ENCODE data around the gene ITGB4.

Gene ITGB4

DNA sequence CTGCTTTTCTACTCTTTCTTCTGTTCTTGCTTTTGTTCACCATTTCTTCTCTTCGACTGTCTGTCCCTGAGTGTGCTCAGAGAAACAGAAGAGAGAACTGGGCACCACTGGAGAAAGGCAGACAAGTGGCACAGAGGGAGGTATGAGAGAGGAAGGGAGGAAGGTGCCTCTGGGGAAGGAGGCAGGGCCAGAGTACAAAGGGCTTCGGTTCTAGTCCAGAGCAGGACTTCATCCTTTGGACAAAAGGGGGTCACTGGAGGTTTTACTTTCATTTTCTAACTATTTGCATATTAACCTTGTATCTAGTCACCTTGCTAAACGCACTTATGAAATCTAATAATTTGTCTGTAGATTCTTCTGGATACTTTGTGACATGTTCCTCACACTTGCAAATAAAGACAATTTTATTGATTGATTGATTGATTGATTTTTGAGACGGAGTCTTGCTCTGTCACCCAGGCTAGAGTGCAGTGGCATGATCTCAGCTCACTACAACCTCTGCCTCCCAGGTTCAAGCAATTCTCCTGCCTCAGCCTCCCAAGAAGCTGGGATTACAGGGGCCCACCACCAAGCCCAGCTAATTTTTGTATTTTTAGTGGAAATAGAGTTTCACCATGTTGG lies 13.5 kb downstream of the ITGB4 start:
- Histone ChIP-seq H3K27me3 (ENCODE audit: control insufficient read depth, insufficient read depth, low read length) (no peaks in the 10 kb centered on the region), H3K36me3 (ENCODE audit: control insufficient read depth, insufficient read depth, low read length) (no peaks in the 10 kb centered on the region), H3K4me3 (ENCODE audit: low read depth, low read length) (no peak overlapping the region), H3K27ac (no peak overlapping the region), H2AFZ (no peak overlapping the region), H3K4me2 (ENCODE audit: low read length) (no peak overlapping the region), H3K4me1 (no peaks in the 10 kb centered on the region), H3K9me3 (ENCODE audit: control insufficient read depth, low read length) (no peaks in the 10 kb centered on the region), H3K79me2 (no peaks in the 10 kb centered on the region), H3K9ac (no peak overlapping the region)
- TF ChIP-seq, protein P1, sequence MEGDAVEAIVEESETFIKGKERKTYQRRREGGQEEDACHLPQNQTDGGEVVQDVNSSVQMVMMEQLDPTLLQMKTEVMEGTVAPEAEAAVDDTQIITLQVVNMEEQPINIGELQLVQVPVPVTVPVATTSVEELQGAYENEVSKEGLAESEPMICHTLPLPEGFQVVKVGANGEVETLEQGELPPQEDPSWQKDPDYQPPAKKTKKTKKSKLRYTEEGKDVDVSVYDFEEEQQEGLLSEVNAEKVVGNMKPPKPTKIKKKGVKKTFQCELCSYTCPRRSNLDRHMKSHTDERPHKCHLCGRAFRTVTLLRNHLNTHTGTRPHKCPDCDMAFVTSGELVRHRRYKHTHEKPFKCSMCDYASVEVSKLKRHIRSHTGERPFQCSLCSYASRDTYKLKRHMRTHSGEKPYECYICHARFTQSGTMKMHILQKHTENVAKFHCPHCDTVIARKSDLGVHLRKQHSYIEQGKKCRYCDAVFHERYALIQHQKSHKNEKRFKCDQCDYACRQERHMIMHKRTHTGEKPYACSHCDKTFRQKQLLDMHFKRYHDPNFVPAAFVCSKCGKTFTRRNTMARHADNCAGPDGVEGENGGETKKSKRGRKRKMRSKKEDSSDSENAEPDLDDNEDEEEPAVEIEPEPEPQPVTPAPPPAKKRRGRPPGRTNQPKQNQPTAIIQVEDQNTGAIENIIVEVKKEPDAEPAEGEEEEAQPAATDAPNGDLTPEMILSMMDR (IDR thresholded peaks at IDR 0.05): no peak

DNA sequence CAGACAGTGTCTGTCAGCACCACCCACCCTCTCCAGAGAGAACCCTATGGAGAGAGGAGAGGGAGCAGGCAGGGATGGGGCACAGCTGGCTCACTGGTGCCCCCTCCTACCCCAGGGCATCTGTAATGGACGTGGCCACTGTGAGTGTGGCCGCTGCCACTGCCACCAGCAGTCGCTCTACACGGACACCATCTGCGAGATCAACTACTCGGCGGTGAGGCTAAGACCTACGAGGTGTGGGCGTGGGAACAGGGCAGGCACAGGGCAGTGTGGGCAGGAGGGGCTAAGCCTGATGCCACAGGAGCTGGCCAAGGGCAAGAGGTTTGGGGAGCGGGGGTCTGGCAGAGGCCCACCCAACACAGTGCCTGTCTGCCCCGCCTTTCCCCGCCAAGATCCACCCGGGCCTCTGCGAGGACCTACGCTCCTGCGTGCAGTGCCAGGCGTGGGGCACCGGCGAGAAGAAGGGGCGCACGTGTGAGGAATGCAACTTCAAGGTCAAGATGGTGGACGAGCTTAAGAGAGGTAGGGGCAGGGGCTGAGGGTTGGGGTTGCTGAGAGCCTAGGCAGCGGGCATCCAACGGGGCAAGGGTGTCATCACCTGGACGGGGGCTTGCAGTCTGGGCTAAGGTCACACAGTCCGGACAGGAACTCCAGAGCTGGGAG lies 15.0 kb downstream of the ITGB4 start:
- no peak overlapping the region for H3K4me2 ChIP-seq (ENCODE audit: low read length)
- no peaks in the 10 kb centered on the region for H3K9me3 ChIP-seq (ENCODE audit: control insufficient read depth, low read length)
- TF ChIP-seq, protein P1 (IDR thresholded peaks at IDR 0.05): no peak
- no peak overlapping the region for H3K27ac ChIP-seq
- H3K4me3 ChIP-seq (ENCODE audit: low read depth, low read length): no peak overlapping the region
- no peaks in the 10 kb centered on the region for H3K27me3 ChIP-seq (ENCODE audit: control insufficient read depth, insufficient read depth, low read length)
- no peak overlapping the region for H2AFZ ChIP-seq
- H3K79me2 ChIP-seq: no peaks in the 10 kb centered on the region
- H3K4me1 ChIP-seq: no peaks in the 10 kb centered on the region
- no peak overlapping the region for H3K9ac ChIP-seq
- no peaks in the 10 kb centered on the region for H3K36me3 ChIP-seq (ENCODE audit: control insufficient read depth, insufficient read depth, low read length)

DNA sequence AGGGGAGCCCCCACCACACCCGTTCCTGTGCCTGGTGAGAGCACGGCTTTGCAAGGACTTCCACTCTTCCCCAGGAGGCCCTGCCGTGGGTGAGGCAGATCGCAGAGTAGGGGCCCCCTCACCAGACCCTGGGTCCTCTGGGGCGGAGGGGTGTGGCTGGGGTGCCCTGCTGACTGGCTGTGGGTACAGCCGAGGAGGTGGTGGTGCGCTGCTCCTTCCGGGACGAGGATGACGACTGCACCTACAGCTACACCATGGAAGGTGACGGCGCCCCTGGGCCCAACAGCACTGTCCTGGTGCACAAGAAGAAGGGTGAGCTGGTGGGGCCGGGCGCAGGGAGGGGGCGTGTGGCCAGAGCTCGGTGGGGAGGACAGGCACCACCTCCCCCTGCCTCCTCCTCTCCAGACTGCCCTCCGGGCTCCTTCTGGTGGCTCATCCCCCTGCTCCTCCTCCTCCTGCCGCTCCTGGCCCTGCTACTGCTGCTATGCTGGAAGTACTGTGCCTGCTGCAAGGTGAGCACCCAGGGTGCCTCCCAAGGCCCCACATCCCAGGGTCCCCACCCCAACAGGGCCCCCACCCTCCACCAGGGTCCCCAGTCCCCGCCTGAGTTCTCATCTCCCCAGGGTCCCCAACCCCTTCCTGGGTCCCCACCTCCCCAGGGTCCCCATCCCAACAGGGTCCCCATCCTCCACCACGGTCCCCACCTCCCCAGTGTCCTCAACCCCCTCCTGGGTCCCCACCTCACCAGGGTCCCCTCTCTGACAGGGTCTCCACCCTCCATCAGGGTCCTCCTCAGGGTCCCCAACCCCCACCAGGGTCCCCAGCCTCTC lies 16.1 kb downstream of the ITGB4 start:
- H3K4me1 ChIP-seq: no peaks in the 10 kb centered on the region
- H3K4me3 ChIP-seq (ENCODE audit: low read depth, low read length): no peak overlapping the region
- TF ChIP-seq, protein P1 (IDR thresholded peaks at IDR 0.05): no peak
- H3K27ac ChIP-seq: no peak overlapping the region
- H3K79me2 ChIP-seq: no peaks in the 10 kb centered on the region
- H3K27me3 ChIP-seq (ENCODE audit: control insufficient read depth, insufficient read depth, low read length): no peaks in the 10 kb centered on the region
- H3K9ac ChIP-seq: no peak overlapping the region
- H3K9me3 ChIP-seq (ENCODE audit: control insufficient read depth, low read length): no peaks in the 10 kb centered on the region
- no peak overlapping the region for H3K4me2 ChIP-seq (ENCODE audit: low read length)
- H2AFZ ChIP-seq: no peak overlapping the region
- no peaks in the 10 kb centered on the region for H3K36me3 ChIP-seq (ENCODE audit: control insufficient read depth, insufficient read depth, low read length)

GRCh38 chr17:75738218-75738802 lies 17.1 kb downstream of the ITGB4 start:
- no peak overlapping the region for H3K9ac ChIP-seq
- H3K4me3 ChIP-seq (ENCODE audit: low read depth, low read length): no peak overlapping the region
- no peak overlapping the region for H3K27ac ChIP-seq
- no peak overlapping the region for H2AFZ ChIP-seq
- H3K4me1 ChIP-seq: no peaks in the 10 kb centered on the region
- H3K4me2 ChIP-seq (ENCODE audit: low read length): no peak overlapping the region
- no peaks in the 10 kb centered on the region for H3K27me3 ChIP-seq (ENCODE audit: control insufficient read depth, insufficient read depth, low read length)
- no peaks in the 10 kb centered on the region for H3K9me3 ChIP-seq (ENCODE audit: control insufficient read depth, low read length)
- H3K36me3 ChIP-seq (ENCODE audit: control insufficient read depth, insufficient read depth, low read length): no peaks in the 10 kb centered on the region
- no peaks in the 10 kb centered on the region for H3K79me2 ChIP-seq
- TF ChIP-seq, protein P1 (IDR thresholded peaks at IDR 0.05): no peak
